GM19468 (cell line): ENCODE measurements around the gene CAPRIN2.

Experiments used
- ATAC-seq: cut with Tn5 transposase; IDR thresholded peaks from one replicate; pipeline ENCODE4 v1.9.1; 2021; ENCODE audit warnings: mild to moderate bottlenecking, moderate library complexity, moderate number of reproducible peaks; ENCODE audit not compliant: unreplicated experiment; ENCODE audit errors: extremely low read depth

CAPRIN2 gene, protein sequence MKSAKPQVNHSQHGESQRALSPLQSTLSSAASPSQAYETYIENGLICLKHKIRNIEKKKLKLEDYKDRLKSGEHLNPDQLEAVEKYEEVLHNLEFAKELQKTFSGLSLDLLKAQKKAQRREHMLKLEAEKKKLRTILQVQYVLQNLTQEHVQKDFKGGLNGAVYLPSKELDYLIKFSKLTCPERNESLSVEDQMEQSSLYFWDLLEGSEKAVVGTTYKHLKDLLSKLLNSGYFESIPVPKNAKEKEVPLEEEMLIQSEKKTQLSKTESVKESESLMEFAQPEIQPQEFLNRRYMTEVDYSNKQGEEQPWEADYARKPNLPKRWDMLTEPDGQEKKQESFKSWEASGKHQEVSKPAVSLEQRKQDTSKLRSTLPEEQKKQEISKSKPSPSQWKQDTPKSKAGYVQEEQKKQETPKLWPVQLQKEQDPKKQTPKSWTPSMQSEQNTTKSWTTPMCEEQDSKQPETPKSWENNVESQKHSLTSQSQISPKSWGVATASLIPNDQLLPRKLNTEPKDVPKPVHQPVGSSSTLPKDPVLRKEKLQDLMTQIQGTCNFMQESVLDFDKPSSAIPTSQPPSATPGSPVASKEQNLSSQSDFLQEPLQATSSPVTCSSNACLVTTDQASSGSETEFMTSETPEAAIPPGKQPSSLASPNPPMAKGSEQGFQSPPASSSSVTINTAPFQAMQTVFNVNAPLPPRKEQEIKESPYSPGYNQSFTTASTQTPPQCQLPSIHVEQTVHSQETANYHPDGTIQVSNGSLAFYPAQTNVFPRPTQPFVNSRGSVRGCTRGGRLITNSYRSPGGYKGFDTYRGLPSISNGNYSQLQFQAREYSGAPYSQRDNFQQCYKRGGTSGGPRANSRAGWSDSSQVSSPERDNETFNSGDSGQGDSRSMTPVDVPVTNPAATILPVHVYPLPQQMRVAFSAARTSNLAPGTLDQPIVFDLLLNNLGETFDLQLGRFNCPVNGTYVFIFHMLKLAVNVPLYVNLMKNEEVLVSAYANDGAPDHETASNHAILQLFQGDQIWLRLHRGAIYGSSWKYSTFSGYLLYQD

DNA sequence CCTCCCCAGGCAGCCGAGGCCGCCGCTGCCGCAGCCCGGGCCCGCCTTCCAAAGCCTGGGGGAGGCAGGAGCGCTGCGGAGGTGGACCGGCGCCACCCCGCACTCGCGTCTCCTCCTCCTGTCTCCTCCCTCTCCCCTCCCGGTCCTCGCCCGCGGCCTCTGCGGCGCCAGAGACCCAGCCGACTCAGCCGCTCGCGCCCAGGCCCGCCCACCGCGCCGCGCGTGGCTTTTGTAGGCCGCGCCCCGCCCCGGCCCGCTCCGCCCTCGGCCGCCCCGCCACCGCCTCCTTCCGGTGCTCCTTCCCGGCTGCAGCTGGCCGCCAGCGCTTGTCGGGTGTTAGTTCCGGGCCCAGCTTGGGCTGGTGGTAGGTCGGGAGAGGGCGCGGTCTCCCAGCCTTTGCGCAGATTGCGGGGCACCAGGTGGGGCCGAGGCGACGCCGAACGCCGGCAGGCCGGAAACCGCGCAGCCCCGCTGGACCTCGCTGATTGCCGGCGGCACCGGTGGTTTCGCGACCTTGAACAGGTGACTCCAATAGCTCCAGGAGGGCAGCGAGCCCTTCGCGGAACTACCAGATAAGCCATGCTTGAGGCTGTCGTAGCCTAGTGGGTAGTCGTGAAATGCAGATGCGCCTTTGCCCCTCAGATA, at the start of gene CAPRIN2:
Gene CAPRIN2 (minus strand): TSS at position 202 of the 645 bp plus-strand sequence. CDS start 1,431 bp downstream, outside the sequence.
- peak; percentile 87 for ATAC-seq

GRCh38 chr12:30797689-30798088, 42.9 kb upstream of the CAPRIN2 start:
- no peak for ATAC-seq

GRCh38 chr12:30796891-30797371, 42.2 kb upstream of the CAPRIN2 start:
- ATAC-seq, result no peak

GRCh38 chr12:30796313-30796780, 41.6 kb upstream of the CAPRIN2 start:
- ATAC-seq, result no peak

DNA sequence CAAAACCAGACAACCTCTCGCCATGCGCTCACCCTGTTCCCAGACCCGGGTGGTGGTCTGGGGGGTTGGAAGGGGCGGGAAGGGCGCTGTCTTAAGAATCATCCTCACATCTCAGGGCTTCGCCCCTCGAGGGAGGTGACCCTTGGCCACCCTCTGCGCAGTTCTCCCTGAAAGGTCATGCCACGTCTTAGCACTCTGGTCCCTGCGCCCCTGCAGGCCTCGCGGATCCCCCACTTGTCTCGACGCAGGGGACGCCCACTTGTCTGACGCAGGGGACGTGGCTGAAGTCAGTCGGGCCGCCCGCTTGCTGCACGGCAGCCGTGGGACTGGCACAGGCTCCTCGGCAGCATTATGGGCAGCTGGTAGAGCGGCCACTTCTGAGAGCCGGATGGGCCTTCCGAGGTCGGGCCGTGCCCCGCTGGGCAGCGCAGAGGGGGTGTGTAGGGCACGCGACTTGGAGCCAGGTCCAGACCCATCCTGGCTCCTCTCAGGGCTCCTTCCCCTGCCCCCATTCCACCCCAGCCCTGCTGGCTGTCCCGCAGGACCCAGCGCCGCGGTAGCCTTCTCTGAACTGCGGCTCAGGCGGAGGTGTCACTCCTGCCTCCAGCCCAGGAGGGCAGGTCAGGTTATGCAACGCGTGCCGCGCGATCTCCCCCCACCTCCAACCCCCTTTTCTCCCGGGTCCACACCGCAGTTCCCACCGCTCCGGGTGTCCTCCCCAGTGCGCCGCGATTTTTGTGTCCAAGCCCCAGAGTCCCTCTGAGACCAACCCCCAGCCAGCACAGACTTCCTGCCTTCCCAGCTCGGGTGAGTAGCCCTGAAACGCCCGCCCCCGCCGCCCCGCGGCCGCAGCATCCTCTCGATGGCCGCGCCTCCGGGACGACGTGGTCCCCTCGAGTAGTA, 40.9 kb upstream of the CAPRIN2 start:
- ATAC-seq, result peak; percentile 63

- ATAC-seq, result no peak
Measured at GRCh38 chr12:30794591-30795409, 40.0 kb upstream of the CAPRIN2 start.

GRCh38 chr12:30794020-30794419, 39.3 kb upstream of the CAPRIN2 start:
- no peak for ATAC-seq

DNA sequence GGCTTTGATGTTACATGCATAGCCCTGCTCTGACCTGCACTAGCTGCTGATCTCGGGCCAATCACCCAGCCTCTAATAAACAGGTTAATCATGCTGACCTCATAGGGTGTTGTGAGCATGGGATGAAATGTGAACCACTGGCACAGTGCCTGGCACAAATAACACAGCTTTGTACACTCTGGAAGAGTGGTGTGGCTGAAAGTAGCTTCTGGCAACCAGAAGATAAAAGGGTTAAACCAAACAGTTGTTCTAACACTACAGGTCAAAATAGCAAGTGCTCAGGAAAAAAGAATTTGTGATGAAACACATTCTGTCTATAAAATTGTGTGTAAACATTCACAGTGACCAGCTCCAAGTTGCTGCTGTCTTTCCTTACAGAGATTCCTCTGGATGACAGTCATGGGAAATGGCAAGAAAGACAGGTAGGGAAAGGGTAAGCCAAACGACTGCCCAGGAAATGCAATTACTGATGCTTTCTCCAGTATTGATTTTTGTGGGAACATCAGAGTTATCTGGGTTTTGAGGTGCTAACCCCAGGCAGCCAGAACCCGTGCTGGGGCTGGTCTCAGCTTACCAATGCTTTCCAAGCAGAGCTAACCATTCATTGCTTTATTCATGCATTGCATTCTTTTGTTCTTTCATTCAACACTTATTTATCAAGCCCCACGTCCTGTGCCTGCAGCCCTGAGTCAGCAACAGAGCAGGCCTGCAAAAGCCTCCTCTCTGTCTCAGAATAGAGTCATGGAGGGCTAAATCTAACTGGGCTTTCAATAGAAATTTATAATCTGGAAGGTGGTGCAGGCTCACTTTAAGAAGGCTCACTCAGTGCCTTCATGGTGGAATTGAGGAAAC, 38.1 kb upstream of the CAPRIN2 start:
- no peak for ATAC-seq

GRCh38 chr12:30792085-30792484, 37.3 kb upstream of the CAPRIN2 start:
- ATAC-seq, result no peak

GRCh38 chr12:30788754-30789153, 34.0 kb upstream of the CAPRIN2 start:
- ATAC-seq, result no peak

GRCh38 chr12:30785630-30786029, 30.9 kb upstream of the CAPRIN2 start:
- ATAC-seq, result no peak

DNA sequence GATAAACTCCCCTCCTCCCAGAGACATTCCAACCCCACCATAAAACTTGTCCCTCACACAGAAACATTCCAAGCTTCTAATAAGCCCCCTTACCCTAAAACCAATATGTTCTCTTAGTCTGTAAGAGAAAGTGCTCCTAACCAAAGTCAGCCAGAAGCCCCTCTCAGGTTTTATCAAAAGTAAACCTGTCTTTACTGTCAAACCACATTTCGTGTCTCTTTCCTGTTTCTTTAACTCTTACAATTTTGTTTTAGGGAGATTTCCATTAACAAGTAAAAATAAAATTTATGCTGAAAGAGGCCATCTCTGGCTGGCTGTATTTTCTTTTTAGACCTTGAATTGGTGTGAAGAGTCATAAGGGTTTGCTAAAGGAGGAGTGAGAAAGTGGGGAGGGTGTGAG, 29.8 kb upstream of the CAPRIN2 start:
- no peak for ATAC-seq

GRCh38 chr12:30783946-30784345, 29.2 kb upstream of the CAPRIN2 start:
- ATAC-seq, result no peak

- no peak for ATAC-seq
Measured at GRCh38 chr12:30782316-30783173, 27.8 kb upstream of the CAPRIN2 start.

GRCh38 chr12:30779578-30779977, 24.8 kb upstream of the CAPRIN2 start:
- ATAC-seq, result no peak

DNA sequence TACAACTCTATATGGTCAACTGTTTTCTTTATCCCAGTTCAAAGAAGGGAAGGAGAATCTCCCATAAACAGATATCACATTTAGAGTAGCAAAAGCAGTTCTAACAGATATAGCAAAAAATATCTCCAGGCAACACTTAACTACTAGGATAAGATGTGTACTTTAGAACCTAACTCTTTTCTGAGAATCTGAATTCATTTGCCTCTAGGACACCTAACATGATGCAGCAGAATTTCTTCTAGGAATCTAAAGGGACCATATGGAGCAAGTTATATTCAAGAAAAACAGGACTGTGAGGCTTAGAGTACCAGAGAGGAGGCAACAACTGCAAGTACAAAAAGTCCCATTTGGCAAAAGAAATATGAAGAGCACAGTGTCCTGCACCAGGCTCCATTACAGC, 24.4 kb upstream of the CAPRIN2 start:
- no peak for ATAC-seq
